Caco-2 (cell line): ENCODE results near the gene ARHGEF12. TPM values are rescaled to one million over a fixed set of nuclear protein-coding genes. Genes with fewer than 3 reads are reported as not detected.

ENCODE experiments used
- BruUV-seq: library from RNA; stranded (reverse); fragments of 400-500 nt; replicated peaks from 2 replicates; lab custom pipeline; 2021; lab: Mats Ljungman, UMichigan
- CTCF ChIA-PET: fragments of 300-600 bp; sonication (Branson Sonifier 250); formaldehyde crosslinking; loops from one replicate; lab custom pipeline; 2022; ENCODE audit warnings: antibody characterized with exemption; lab: Charles Lee
- POLR2A ChIA-PET: fragments of 300-600 bp; sonication (Branson Sonifier 250); formaldehyde crosslinking; loops from one replicate; lab custom pipeline; 2022; ENCODE audit warnings: antibody characterized with exemption; lab: Charles Lee
- DNase-seq, 2 experiments: peaks; one replicate each; pipeline versions ENCODE4 v3.0.0 to v3.0.0-alpha.2; 2020 to 2022
- H3K27me3 ChIP-seq: replicated peaks from 2 replicates; pipeline ENCODE4 v1.6.0; 2011; ENCODE audit warnings: low read length; ENCODE audit not compliant: control insufficient read depth, insufficient read depth
- H3K36me3 ChIP-seq: 2 replicates; pipeline ENCODE4 v1.5.1; 2011; ENCODE audit warnings: low read length; ENCODE audit not compliant: control insufficient read depth, insufficient read depth
- H3K4me1 ChIP-seq: fragments of 250-450 bp; sonication (Bioruptor Pico); 2 replicates; pipeline ENCODE4 v1.5.1; 2020; ENCODE audit warnings: mild to moderate bottlenecking
- H3K4me3 ChIP-seq: 2 replicates; pipeline ENCODE4 v1.5.1; 2011; ENCODE audit warnings: low read depth, mild to moderate bottlenecking, control low read depth, low read length
- H3K9me3 ChIP-seq: fragments of 250-450 bp; sonication (Bioruptor Pico); 2 replicates; pipeline ENCODE4 v1.5.1; 2020; ENCODE audit warnings: mild to moderate bottlenecking, moderate library complexity
- H3K27ac Mint-ChIP-seq: one replicate; pipeline ENCODE4 v1.8.0; 2022; ENCODE audit warnings: mixed read lengths; ENCODE audit not compliant: unreplicated experiment
- H3K27me3 Mint-ChIP-seq: one replicate; pipeline ENCODE4 v1.8.0; 2022; ENCODE audit warnings: mixed read lengths; ENCODE audit not compliant: insufficient read depth, unreplicated experiment
- H3K36me3 Mint-ChIP-seq: one replicate; pipeline ENCODE4 v1.8.0; 2022; ENCODE audit warnings: mild to moderate bottlenecking, mixed read lengths; ENCODE audit not compliant: insufficient read depth, unreplicated experiment
- H3K4me1 Mint-ChIP-seq: one replicate; pipeline ENCODE4 v1.8.0; 2022; ENCODE audit warnings: low read depth, mixed read lengths; ENCODE audit not compliant: unreplicated experiment
- H3K4me3 Mint-ChIP-seq: one replicate; pipeline ENCODE4 v1.8.0; 2022; ENCODE audit warnings: mild to moderate bottlenecking, moderate library complexity, mixed read lengths; ENCODE audit not compliant: unreplicated experiment
- H3K9me3 Mint-ChIP-seq: one replicate; pipeline ENCODE4 v1.8.0; 2022; ENCODE audit warnings: mixed read lengths; ENCODE audit not compliant: unreplicated experiment
- CTCF ChIP-seq, 2 experiments: fragments of 200-600 bp in 1 of 2; IDR thresholded peaks; 1 replicate in 1 of 2; 2 replicates in 1 of 2; pipeline versions ENCODE4 v1.5.1 to v1.8.0; 2011 to 2022; ENCODE audit warnings: antibody characterized with exemption in 1 of 2, control low read depth in 1 of 2, inconsistent platforms in 1 of 2, low read depth in 1 of 2, low read length in 1 of 2, mild to moderate bottlenecking in 1 of 2, moderate library complexity in 1 of 2; ENCODE audit not compliant: insufficient read depth in 1 of 2, severe bottlenecking in 1 of 2, unreplicated experiment in 1 of 2
- intact Hi-C: fragments of 100-400 bp; cut with micrococcal nuclease; formaldehyde crosslinking; loops from one replicate; pipeline ENCODE4 v1.10.0; 2022; ENCODE audit not compliant: unreplicated experiment
- total RNA-seq: library from RNA; stranded (reverse); gene quantifications from 2 replicates; pipeline ENCODE4 v1.2.3, GENCODE V29; 2022

ARHGEF12 gene
- total RNA-seq, 1 experiment from 2014 or later: 89.3 TPM

GRCh38 chr11:120471131-120471530, 134.9 kb downstream of the ARHGEF12 start:
- no peaks in the 10 kb centered on the region for H3K9me3 Mint-ChIP-seq
- no peaks in the 10 kb centered on the region for H3K4me1 Mint-ChIP-seq
- DNase-seq: no peak
- H3K27me3 Mint-ChIP-seq: no peaks in the 10 kb centered on the region
- no peak overlapping the region for H3K4me3 Mint-ChIP-seq
- CTCF ChIA-PET: no interaction called here
- Histone ChIP-seq H3K9me3 (no peaks in the 10 kb centered on the region), H3K27me3 (no peaks in the 10 kb centered on the region), H3K36me3 (peaks cover 1% of the 10 kb centered on the region), H3K4me1 (no peaks in the 10 kb centered on the region), H3K4me3 (no peak overlapping the region)
- intact Hi-C loops: no loop called here
- no peak overlapping the region for H3K27ac Mint-ChIP-seq
- no TSS peak for BruUV-seq
- POLR2A ChIA-PET: no interaction called here
- H3K36me3 Mint-ChIP-seq: peaks cover 66% of the 10 kb centered on the region
- no peak for TF ChIP-seq CTCF (IDR thresholded peaks at IDR 0.05; ENCODE audit: insufficient read depth in 1 of 2, low read depth in 1 of 2, low read length in 1 of 2, severe bottlenecking in 1 of 2, unreplicated experiment in 1 of 2)

GRCh38 chr11:120471994-120472393, 135.8 kb downstream of the ARHGEF12 start:
- intact Hi-C loops: no loop called here
- Mint-ChIP-seq H3K9me3 (no peaks in the 10 kb centered on the region), H3K4me3 (no peak overlapping the region), H3K4me1 (no peaks in the 10 kb centered on the region), H3K27me3 (no peaks in the 10 kb centered on the region), H3K36me3 (peaks cover 62% of the 10 kb centered on the region), H3K27ac (no peak overlapping the region)
- H3K36me3 ChIP-seq: peaks cover 1% of the 10 kb centered on the region
- ChIA-PET CTCF (no interaction called here), POLR2A (no interaction called here)
- no TSS peak for BruUV-seq
- H3K4me1 ChIP-seq: no peaks in the 10 kb centered on the region
- no peak overlapping the region for H3K4me3 ChIP-seq
- no peak for TF ChIP-seq CTCF (IDR thresholded peaks at IDR 0.05; ENCODE audit: insufficient read depth in 1 of 2, low read depth in 1 of 2, low read length in 1 of 2, severe bottlenecking in 1 of 2, unreplicated experiment in 1 of 2)
- H3K27me3 ChIP-seq: no peaks in the 10 kb centered on the region
- H3K9me3 ChIP-seq: no peaks in the 10 kb centered on the region
- DNase-seq: no peak

DNA sequence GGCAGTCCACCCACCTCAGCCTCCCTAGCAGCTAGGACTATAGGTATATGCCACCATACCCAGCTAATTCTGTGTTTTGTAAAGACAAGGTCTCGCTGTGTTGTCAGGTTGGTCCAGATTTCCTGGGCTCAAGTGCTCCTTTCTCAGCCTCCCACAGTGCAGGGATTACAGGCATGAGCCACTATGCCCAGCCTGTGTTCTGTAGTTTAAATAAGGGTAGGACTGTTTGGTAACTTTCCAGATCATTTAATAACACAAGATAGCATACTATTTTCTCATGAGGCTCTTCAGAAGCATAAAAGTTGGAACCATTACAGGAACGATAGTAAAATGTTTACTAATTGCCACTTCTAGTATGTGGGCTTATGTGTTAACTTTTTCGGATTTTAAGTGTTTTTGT, 137.3 kb downstream of the ARHGEF12 start:
- Mint-ChIP-seq H3K27ac (no peak overlapping the region), H3K27me3 (no peaks in the 10 kb centered on the region), H3K9me3 (no peaks in the 10 kb centered on the region), H3K36me3 (peaks cover 63% of the 10 kb centered on the region), H3K4me1 (no peaks in the 10 kb centered on the region), H3K4me3 (no peak overlapping the region)
- H3K4me1 ChIP-seq: no peaks in the 10 kb centered on the region
- intact Hi-C loops: no loop called here
- H3K9me3 ChIP-seq: no peaks in the 10 kb centered on the region
- H3K4me3 ChIP-seq: no peak overlapping the region
- no peak for DNase-seq
- CTCF ChIA-PET: no interaction called here
- POLR2A ChIA-PET: no interaction called here
- peaks cover 2% of the 10 kb centered on the region for H3K36me3 ChIP-seq
- BruUV-seq: no TSS peak
- H3K27me3 ChIP-seq: no peaks in the 10 kb centered on the region
- no peak for TF ChIP-seq CTCF (IDR thresholded peaks at IDR 0.05; ENCODE audit: insufficient read depth in 1 of 2, low read depth in 1 of 2, low read length in 1 of 2, severe bottlenecking in 1 of 2, unreplicated experiment in 1 of 2)
